ENCODE results near the gene HPCAL1.

DNA sequence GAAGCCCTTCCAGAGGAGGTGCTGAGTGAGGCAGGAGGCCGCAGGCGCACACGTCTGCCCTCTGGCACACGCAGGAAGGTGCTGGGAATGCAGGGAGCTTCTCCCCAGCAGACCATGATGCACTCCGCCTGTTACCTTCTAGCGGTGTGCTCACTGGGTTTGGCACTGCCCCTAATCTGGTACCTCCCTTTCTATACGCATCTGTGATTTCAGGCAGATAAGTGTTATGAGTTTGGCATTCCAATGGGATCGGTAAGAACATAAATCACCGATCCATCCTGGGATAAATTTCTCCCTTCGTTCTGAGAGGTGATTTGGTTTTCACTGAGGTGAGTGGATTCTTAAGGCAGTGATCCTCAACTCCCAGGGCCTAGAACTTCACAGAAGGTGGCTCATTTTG is 110.8 kb downstream of the HPCAL1 start:
- TF ChIP-seq, protein P1, sequence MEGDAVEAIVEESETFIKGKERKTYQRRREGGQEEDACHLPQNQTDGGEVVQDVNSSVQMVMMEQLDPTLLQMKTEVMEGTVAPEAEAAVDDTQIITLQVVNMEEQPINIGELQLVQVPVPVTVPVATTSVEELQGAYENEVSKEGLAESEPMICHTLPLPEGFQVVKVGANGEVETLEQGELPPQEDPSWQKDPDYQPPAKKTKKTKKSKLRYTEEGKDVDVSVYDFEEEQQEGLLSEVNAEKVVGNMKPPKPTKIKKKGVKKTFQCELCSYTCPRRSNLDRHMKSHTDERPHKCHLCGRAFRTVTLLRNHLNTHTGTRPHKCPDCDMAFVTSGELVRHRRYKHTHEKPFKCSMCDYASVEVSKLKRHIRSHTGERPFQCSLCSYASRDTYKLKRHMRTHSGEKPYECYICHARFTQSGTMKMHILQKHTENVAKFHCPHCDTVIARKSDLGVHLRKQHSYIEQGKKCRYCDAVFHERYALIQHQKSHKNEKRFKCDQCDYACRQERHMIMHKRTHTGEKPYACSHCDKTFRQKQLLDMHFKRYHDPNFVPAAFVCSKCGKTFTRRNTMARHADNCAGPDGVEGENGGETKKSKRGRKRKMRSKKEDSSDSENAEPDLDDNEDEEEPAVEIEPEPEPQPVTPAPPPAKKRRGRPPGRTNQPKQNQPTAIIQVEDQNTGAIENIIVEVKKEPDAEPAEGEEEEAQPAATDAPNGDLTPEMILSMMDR (IDR thresholded peaks at IDR 0.05): no peak
- no peak for TF ChIP-seq ZFX (IDR thresholded peaks at IDR 0.05; ENCODE audit: borderline replicate concordance)

Data from 22Rv1 (cell line).